ENCODE results near the gene KIAA1614.

DNA sequence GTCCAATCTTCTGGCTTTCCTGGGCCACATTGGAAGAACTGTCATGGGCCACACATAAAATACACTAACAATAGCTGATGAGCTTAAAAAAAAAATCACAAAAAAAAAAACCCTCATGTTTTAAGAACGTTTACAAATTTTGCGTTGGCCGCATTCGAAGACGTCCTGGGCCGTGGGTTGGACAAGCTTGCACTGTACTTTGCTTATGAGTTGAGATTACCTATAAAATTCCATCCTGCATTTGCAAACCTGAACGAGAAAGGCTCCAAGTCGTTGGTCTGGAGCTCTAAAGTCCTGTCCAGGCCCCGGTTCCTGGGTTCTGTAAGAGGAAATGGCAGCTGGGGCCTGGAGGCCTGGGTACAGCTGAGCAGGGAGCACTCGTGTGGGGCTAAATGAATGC, 51.4 kb downstream of the KIAA1614 start:
- TF ChIP-seq, protein P1, sequence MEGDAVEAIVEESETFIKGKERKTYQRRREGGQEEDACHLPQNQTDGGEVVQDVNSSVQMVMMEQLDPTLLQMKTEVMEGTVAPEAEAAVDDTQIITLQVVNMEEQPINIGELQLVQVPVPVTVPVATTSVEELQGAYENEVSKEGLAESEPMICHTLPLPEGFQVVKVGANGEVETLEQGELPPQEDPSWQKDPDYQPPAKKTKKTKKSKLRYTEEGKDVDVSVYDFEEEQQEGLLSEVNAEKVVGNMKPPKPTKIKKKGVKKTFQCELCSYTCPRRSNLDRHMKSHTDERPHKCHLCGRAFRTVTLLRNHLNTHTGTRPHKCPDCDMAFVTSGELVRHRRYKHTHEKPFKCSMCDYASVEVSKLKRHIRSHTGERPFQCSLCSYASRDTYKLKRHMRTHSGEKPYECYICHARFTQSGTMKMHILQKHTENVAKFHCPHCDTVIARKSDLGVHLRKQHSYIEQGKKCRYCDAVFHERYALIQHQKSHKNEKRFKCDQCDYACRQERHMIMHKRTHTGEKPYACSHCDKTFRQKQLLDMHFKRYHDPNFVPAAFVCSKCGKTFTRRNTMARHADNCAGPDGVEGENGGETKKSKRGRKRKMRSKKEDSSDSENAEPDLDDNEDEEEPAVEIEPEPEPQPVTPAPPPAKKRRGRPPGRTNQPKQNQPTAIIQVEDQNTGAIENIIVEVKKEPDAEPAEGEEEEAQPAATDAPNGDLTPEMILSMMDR (optimal IDR thresholded peaks at IDR 0.05 in 1 of 3, IDR thresholded peaks at IDR 0.05 in 1 of 3, conservative IDR thresholded peaks at IDR 0.05 in 1 of 3; ENCODE audit: extremely low read depth in 1 of 3, insufficient read depth in 2 of 3, low read length in 3 of 3), result no peak
- TF ChIP-seq EZH2 (IDR thresholded peaks at IDR 0.05; ENCODE audit: low read length), result no peak
